Stimulated activated CD4-positive, alpha-beta T cell treated with anti-CD3 and anti-CD28 coated beads, Interleukin-1b, Interleukin-23, amount 100 ng/mL, for 1 hour (primary cell): Measurements from ENCODE around the gene ASCL1.

Experiments
- DNase-seq, 2 donors: peaks; one replicate each; pipeline ENCODE4 v3.0.0-alpha.2; 2020; ENCODE audit warnings: low read depth in 2 of 2

The ASCL1 gene

GRCh38 chr12:102977945-102978706 lies 20.7 kb downstream of the ASCL1 start:
- no peak for DNase-seq

DNA sequence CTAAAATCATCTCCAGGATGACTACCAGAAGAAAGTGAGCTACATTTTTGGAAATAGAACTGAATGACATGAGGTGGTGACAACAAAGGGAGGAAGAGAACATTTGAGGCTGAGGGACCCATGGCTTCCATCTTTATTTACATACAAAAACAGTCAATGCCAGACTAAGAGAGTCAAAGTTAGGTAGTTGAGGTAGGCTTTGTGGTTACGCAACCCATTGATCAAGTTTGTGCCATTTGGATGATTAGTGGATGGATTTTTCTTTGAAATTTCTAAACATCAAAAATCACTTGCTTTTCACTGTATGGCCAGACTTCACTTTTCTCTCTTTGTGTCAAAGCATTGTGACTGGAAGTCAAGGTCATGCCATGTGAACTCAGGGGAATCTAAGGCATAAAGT lies 22.9 kb downstream of the ASCL1 start:
- no peak for DNase-seq

GRCh38 chr12:102990419-102990818 lies 32.9 kb downstream of the ASCL1 start:
- DNase-seq = no peak

GRCh38 chr12:102992297-102992696 lies 34.8 kb downstream of the ASCL1 start:
- no peak for DNase-seq

DNA sequence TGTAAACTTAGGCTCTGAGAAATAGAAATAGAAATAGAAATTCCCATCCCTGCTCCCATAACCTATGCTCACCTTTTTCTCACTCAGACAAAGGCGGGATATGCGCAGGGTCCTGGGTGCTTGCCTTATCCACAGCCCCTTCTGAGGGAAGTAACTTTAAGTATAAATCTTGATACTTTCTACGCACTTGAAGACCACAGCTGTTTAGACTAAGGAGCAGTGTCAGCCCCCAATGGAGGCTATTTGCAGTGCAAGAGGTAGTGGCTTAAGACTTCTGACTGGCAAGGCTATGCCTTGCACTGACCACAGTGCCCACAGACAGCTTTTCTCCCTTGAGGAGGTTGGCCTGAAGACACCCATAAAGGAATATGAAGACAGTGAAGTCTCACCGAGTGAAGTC lies 35.2 kb downstream of the ASCL1 start:
- no peak for DNase-seq

DNA sequence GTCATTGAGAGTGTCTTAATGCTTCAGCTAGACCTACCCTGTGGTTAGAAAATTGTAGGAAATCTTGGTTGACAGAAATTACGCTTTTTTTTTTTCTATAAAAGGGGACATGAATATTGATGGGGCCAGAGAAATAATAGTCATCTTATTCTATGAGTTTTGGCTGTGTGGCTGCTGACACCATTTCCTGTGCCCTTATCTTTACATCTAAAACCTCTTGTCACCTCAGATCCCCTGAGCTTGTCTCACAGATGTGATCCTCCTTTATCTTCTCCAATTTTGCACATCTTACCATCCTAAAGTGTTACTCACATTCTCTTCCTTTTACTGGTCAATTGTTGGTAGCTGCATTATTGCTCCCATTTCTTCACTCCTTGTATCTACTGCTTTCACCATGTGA lies 36.1 kb downstream of the ASCL1 start:
- no peak for DNase-seq

DNA sequence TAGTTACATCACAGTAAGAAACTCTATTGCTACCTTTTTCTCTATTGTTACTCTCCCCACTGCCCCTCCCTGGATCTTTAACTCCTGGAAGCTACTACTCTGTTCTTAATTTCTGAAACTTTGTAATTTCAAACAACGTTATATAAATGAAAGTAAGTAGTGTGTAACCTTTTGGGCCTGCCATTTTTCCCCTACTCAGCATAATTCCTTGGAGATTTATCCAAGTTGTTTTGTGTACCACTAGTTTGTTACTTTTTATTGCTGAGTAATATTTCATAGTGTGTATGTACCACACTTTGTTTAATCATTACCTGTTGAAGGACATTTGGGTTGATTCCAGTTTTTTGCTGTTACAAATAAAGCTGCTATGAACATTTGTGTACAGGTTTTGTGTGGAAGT lies 37.9 kb downstream of the ASCL1 start:
- no peak for DNase-seq
